ENCODE data around the gene CYTH4. TPM values are rescaled to one million over a fixed set of nuclear protein-coding genes. Genes with fewer than 3 reads are reported as not detected.

Gene CYTH4
- total RNA-seq, 2 donors from 2014 or later = not detected

DNA sequence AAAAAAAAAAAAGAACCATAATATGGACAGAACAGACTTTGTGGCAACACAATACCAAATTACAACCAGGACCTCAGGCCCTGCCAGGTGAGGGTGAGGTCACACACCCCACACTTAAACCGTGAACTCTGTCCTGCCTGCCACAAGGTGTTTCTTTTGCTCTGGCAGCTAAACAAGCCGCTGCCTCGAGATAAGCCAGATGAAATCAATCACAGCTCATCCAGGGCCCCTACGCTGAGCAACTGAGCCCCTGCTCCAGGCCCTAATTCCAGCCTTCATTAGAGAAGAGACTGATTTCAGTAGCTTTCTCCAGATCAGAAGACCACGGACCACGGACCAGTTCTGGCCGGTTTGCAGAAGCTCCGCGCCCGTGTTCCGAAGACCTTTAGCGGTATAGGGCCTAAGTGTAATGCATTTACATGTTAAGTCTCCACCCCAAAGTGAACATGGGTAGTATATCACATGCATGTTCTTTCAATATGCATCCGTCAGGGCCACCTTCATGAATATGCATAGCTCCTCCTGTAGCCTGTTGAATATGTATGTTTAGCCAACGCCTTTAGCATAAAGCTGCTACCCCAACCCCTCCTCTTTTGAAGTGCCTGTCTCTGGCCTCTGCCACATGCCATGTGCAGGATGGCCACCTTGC, 23.4 kb upstream of the CYTH4 start:
- H3K27me3 Mint-ChIP-seq (ENCODE audit: insufficient read depth) = peaks cover 37% of the 10 kb centered on the region
- Histone ChIP-seq H3K4me3 (ENCODE audit: low read length) (no peak overlapping the region), H3K27ac (ENCODE audit: low read depth, low read length) (no peak overlapping the region)

GRCh38 chr22:37259540-37260029, 22.7 kb upstream of the CYTH4 start:
- whole genome bisulfite sequencing, 2 experiments (ENCODE audit: insufficient coverage in 1 of 2, insufficient read length in 1 of 2) = 6 to 33% methylated on average over 6 to 23 of the region's 23 CpGs
- Mint-ChIP-seq H3K9me3 (peaks cover 15% of the 10 kb centered on the region), H3K27me3 (ENCODE audit: insufficient read depth) (peaks cover 37% of the 10 kb centered on the region), H3K4me1 (peaks cover 27% of the 10 kb centered on the region), H3K27ac (no peak overlapping the region), H3K36me3 (ENCODE audit: low read depth) (no peaks in the 10 kb centered on the region), H3K4me3 (peak overlapping the region; percentile 39)
- H3K36me3 ChIP-seq (ENCODE audit: control insufficient read depth, insufficient read depth, low read length) = no peaks in the 10 kb centered on the region
- H3K4me1 ChIP-seq (ENCODE audit: control insufficient read depth, insufficient read depth, low read length) = peaks cover 13% of the 10 kb centered on the region
- no peak overlapping the region for H3K27ac ChIP-seq (ENCODE audit: low read depth, low read length)
- H3K9ac ChIP-seq (ENCODE audit: extremely low read depth, low read length, poor library complexity, severe bottlenecking) = no peak overlapping the region
- H3K4me3 ChIP-seq (ENCODE audit: low read length) = no peak overlapping the region
- peaks cover 15% of the 10 kb centered on the region for H3K27me3 ChIP-seq (ENCODE audit: control insufficient read depth, insufficient read depth, low read length, poor library complexity, severe bottlenecking)
- DNase-seq = peak; percentile 82
- peaks cover 11% of the 10 kb centered on the region for H3K9me3 ChIP-seq (ENCODE audit: control insufficient read depth, low read length)
- TF ChIP-seq, protein P1, sequence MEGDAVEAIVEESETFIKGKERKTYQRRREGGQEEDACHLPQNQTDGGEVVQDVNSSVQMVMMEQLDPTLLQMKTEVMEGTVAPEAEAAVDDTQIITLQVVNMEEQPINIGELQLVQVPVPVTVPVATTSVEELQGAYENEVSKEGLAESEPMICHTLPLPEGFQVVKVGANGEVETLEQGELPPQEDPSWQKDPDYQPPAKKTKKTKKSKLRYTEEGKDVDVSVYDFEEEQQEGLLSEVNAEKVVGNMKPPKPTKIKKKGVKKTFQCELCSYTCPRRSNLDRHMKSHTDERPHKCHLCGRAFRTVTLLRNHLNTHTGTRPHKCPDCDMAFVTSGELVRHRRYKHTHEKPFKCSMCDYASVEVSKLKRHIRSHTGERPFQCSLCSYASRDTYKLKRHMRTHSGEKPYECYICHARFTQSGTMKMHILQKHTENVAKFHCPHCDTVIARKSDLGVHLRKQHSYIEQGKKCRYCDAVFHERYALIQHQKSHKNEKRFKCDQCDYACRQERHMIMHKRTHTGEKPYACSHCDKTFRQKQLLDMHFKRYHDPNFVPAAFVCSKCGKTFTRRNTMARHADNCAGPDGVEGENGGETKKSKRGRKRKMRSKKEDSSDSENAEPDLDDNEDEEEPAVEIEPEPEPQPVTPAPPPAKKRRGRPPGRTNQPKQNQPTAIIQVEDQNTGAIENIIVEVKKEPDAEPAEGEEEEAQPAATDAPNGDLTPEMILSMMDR (conservative IDR thresholded peaks at IDR 0.05) = peak; percentile 74

More for the DNA sequence above, 23.4 kb upstream of the CYTH4 start:
- 78 to 90% methylated on average over 13 to 14 of the region's 14 CpGs for WGBS, 2 experiments (ENCODE audit: insufficient coverage in 1 of 2, insufficient read length in 1 of 2)
- Histone ChIP-seq H3K9me3 (ENCODE audit: control insufficient read depth, low read length) (peaks cover 4% of the 10 kb centered on the region), H3K9ac (ENCODE audit: extremely low read depth, low read length, poor library complexity, severe bottlenecking) (no peak overlapping the region), H3K27me3 (ENCODE audit: control insufficient read depth, insufficient read depth, low read length, poor library complexity, severe bottlenecking) (peaks cover 15% of the 10 kb centered on the region), H3K36me3 (ENCODE audit: control insufficient read depth, insufficient read depth, low read length) (no peaks in the 10 kb centered on the region), H3K4me1 (ENCODE audit: control insufficient read depth, insufficient read depth, low read length) (peaks cover 13% of the 10 kb centered on the region)
- Mint-ChIP-seq H3K4me3 (peak overlapping the region; percentile 39), H3K4me1 (peaks cover 31% of the 10 kb centered on the region), H3K27ac (no peak overlapping the region), H3K36me3 (ENCODE audit: low read depth) (no peaks in the 10 kb centered on the region), H3K9me3 (peaks cover 8% of the 10 kb centered on the region)
- TF ChIP-seq, protein P1 (conservative IDR thresholded peaks at IDR 0.05) = no peak
- DNase-seq = peak; percentile 62

GRCh38 chr22:37260155-37260795, 22.0 kb upstream of the CYTH4 start:
- Mint-ChIP-seq H3K27ac (no peak overlapping the region), H3K4me1 (peaks cover 21% of the 10 kb centered on the region), H3K27me3 (ENCODE audit: insufficient read depth) (peaks cover 37% of the 10 kb centered on the region), H3K4me3 (no peak overlapping the region), H3K9me3 (peaks cover 17% of the 10 kb centered on the region), H3K36me3 (ENCODE audit: low read depth) (no peaks in the 10 kb centered on the region)
- Histone ChIP-seq H3K27ac (ENCODE audit: low read depth, low read length) (no peak overlapping the region), H3K9me3 (ENCODE audit: control insufficient read depth, low read length) (peaks cover 12% of the 10 kb centered on the region), H3K4me1 (ENCODE audit: control insufficient read depth, insufficient read depth, low read length) (peaks cover 8% of the 10 kb centered on the region), H3K27me3 (ENCODE audit: control insufficient read depth, insufficient read depth, low read length, poor library complexity, severe bottlenecking) (peaks cover 15% of the 10 kb centered on the region), H3K9ac (ENCODE audit: extremely low read depth, low read length, poor library complexity, severe bottlenecking) (no peak overlapping the region), H3K4me3 (ENCODE audit: low read length) (no peak overlapping the region), H3K36me3 (ENCODE audit: control insufficient read depth, insufficient read depth, low read length) (no peaks in the 10 kb centered on the region)
- DNase-seq = peak; percentile 39
- TF ChIP-seq, protein P1 (conservative IDR thresholded peaks at IDR 0.05) = no peak
- WGBS, 2 experiments (ENCODE audit: insufficient coverage in 1 of 2, insufficient read length in 1 of 2) = 79 to 86% methylated on average over 13 to 15 of the region's 15 CpGs
